Gastrocnemius medialis (tissue), 4 donors: Measurements from ENCODE around the gene PIP5KL1.

Experiments used
- CTCF ChIP-seq, 5 experiments: fragments of 450-650 bp in 3 of 5; fragments of 200-600 bp in 2 of 5; sonication (generic) in 2 of 5; IDR thresholded peaks in 4 of 5; conservative IDR thresholded peaks in 1 of 5; 1 replicate in 4 of 5; 2 replicates in 1 of 5; pipeline ENCODE4 v1.5.1; 2016 to 2019; ENCODE audit warnings: antibody characterized with exemption in 5 of 5, mild to moderate bottlenecking in 3 of 5, moderate library complexity in 3 of 5
- POLR2A ChIP-seq, 2 donors: fragments of 450-650 bp; IDR thresholded peaks; one replicate each; pipeline ENCODE4 v1.6.1; 2017; ENCODE audit warnings: antibody characterized with exemption in 2 of 2, mild to moderate bottlenecking in 2 of 2, moderate library complexity in 2 of 2

- TF ChIP-seq CTCF (IDR thresholded peaks at IDR 0.05 in 4 of 5, conservative IDR thresholded peaks at IDR 0.05 in 1 of 5) (peak; percentile 85 to 92 (median 89)), POLR2A (IDR thresholded peaks at IDR 0.05) (no peak)
These were observed 11.8 kb upstream of the PIP5KL1 start for GRCh38 chr9:127942216-127943010.
